Measurements from ENCODE around the gene PRDM11.

- TF ChIP-seq CTCF (IDR thresholded peaks at IDR 0.05): no peak
- TF ChIP-seq POLR2AphosphoS5 (IDR thresholded peaks at IDR 0.05; ENCODE audit: insufficient read depth in 1 of 2, low read depth in 1 of 2): no peak
Measured at GRCh38 chr11:45223496-45223895, 77.1 kb downstream of the PRDM11 start.

Data from vagina (tissue), 2 donors.